Mesenchymal stem cell (in vitro differentiated cells and primary cell): ENCODE data around the gene CACNA1C.

Source experiments
- DNase-seq: peaks from one replicate; pipeline ENCODE4 v3.0.0-alpha.2; 2013
- H2AFZ ChIP-seq: one replicate; pipeline ENCODE4 v1.6.1; 2013; ENCODE audit warnings: low read depth, mild to moderate bottlenecking, control low read depth, inconsistent platforms, low read length, moderate library complexity
- H2AK5ac ChIP-seq: 2 replicates; pipeline ENCODE4 v1.6.1; 2013; ENCODE audit warnings: low read length, moderate library complexity, mild to moderate bottlenecking, inconsistent platforms; ENCODE audit not compliant: severe bottlenecking
- H2BK120ac ChIP-seq: one replicate; pipeline ENCODE4 v1.6.1; 2013; ENCODE audit warnings: low read depth, mild to moderate bottlenecking, inconsistent platforms, low read length, moderate library complexity
- H2BK12ac ChIP-seq, 2 experiments: one replicate each; pipeline ENCODE4 v1.6.1; 2013; ENCODE audit warnings: inconsistent platforms in 2 of 2, low read length in 2 of 2, mild to moderate bottlenecking in 2 of 2, moderate library complexity in 2 of 2, control low read depth in 1 of 2
- H2BK15ac ChIP-seq: one replicate; pipeline ENCODE4 v1.6.1; 2013; ENCODE audit warnings: mild to moderate bottlenecking, low read depth, inconsistent platforms; ENCODE audit not compliant: poor library complexity, severe bottlenecking
- H2BK5ac ChIP-seq: 2 replicates; pipeline ENCODE4 v1.6.1; 2013; ENCODE audit warnings: low read depth, mild to moderate bottlenecking, low read length, control low read depth, inconsistent platforms; ENCODE audit not compliant: poor library complexity, severe bottlenecking
- H3K14ac ChIP-seq, 2 experiments: one replicate each; pipeline ENCODE4 v1.6.1; 2013; ENCODE audit warnings: inconsistent platforms in 2 of 2, low read length in 2 of 2, control low read depth in 1 of 2, mild to moderate bottlenecking in 1 of 2, moderate library complexity in 1 of 2
- H3K18ac ChIP-seq, 2 experiments: one replicate each; pipeline ENCODE4 v1.6.1; 2013; ENCODE audit warnings: inconsistent platforms in 2 of 2, low read length in 2 of 2, control low read depth in 1 of 2, low read depth in 1 of 2, mild to moderate bottlenecking in 1 of 2
- H3K23ac ChIP-seq, 2 experiments: one replicate each; pipeline ENCODE4 v1.6.1; 2013; ENCODE audit warnings: inconsistent platforms in 2 of 2, low read length in 2 of 2, mild to moderate bottlenecking in 2 of 2, moderate library complexity in 2 of 2, control low read depth in 1 of 2
- H3K27ac ChIP-seq: 2 replicates; pipeline ENCODE4 v1.5.1; 2013; ENCODE audit warnings: mild to moderate bottlenecking, moderate library complexity, low read length, control low read depth, inconsistent platforms; ENCODE audit not compliant: poor library complexity, severe bottlenecking
- H3K27me3 ChIP-seq, 2 experiments: 2 replicates each; pipeline versions ENCODE4 v1.6.1 to v1.7.0; 2013; ENCODE audit warnings: low read length in 2 of 2, mild to moderate bottlenecking in 2 of 2, moderate library complexity in 2 of 2, control low read depth in 1 of 2, inconsistent platforms in 1 of 2; ENCODE audit not compliant: control insufficient read depth in 1 of 2, insufficient read depth in 1 of 2
- H3K36me3 ChIP-seq, 2 experiments: 2 replicates each; pipeline versions ENCODE4 v1.6.1 to v1.7.0; 2013; ENCODE audit warnings: low read length in 2 of 2, control low read depth in 1 of 2, inconsistent platforms in 1 of 2, low read depth in 1 of 2, mild to moderate bottlenecking in 1 of 2; ENCODE audit not compliant: insufficient read depth in 2 of 2, control insufficient read depth in 1 of 2
- H3K4ac ChIP-seq, 2 experiments: one replicate each; pipeline ENCODE4 v1.6.1; 2013; ENCODE audit warnings: inconsistent platforms in 2 of 2, low read length in 2 of 2, mild to moderate bottlenecking in 2 of 2, moderate library complexity in 2 of 2, control low read depth in 1 of 2, low read depth in 1 of 2
- H3K4me1 ChIP-seq: 2 replicates; pipeline ENCODE4 v1.6.1; 2013; ENCODE audit warnings: low read depth, low read length, control low read depth; ENCODE audit not compliant: control insufficient read depth, insufficient read depth
- H3K4me2 ChIP-seq: 2 replicates; pipeline ENCODE4 v1.6.1; 2013; ENCODE audit warnings: low read length, mild to moderate bottlenecking, inconsistent platforms; ENCODE audit not compliant: poor library complexity, severe bottlenecking
- H3K4me3 ChIP-seq, 2 experiments: 2 replicates each; pipeline versions ENCODE4 v1.5.1 to v1.7.0; 2013; ENCODE audit warnings: low read length in 2 of 2, mild to moderate bottlenecking in 2 of 2, control low read depth in 1 of 2, low read depth in 1 of 2; ENCODE audit not compliant: insufficient read depth in 1 of 2
- H3K79me1 ChIP-seq: replicated peaks from 2 replicates; pipeline ENCODE4 v1.6.1; 2013; ENCODE audit warnings: mild to moderate bottlenecking, control low read depth, low read length, inconsistent platforms; ENCODE audit not compliant: poor library complexity, severe bottlenecking
- H3K9ac ChIP-seq: 2 replicates; pipeline ENCODE4 v1.7.0; 2013; ENCODE audit warnings: mild to moderate bottlenecking, low read length, moderate library complexity
- H3K9me3 ChIP-seq: 2 replicates; pipeline ENCODE4 v1.7.0; 2013; ENCODE audit warnings: mild to moderate bottlenecking, low read length; ENCODE audit not compliant: control insufficient read depth
- H4K8ac ChIP-seq: one replicate; pipeline ENCODE4 v1.6.1; 2013; ENCODE audit warnings: inconsistent platforms, mild to moderate bottlenecking, low read length, moderate library complexity
- H4K91ac ChIP-seq: one replicate; pipeline ENCODE4 v1.6.1; 2013; ENCODE audit warnings: mild to moderate bottlenecking, low read length, inconsistent platforms
- WGBS: methylation state at CpG from one replicate; pipeline ENCODE4 v1.1.7; 2013; ENCODE audit warnings: mixed read lengths; 5-methylcytosine and 5-hydroxymethylcytosine counted together

CACNA1C gene

GRCh38 chr12:2068653-2069052 is 15.9 kb downstream of the CACNA1C start:
- Histone ChIP-seq H3K4me3 (no peak overlapping the region), H3K4me2 (no peak overlapping the region), H4K91ac (no peak overlapping the region), H3K14ac (no peak overlapping the region), H3K27ac (no peak overlapping the region), H4K8ac (no peak overlapping the region), H3K4ac (no peak overlapping the region), H2BK5ac (no peak overlapping the region), H3K23ac (no peak overlapping the region), H2AFZ (no peak overlapping the region), H3K79me1 (no peaks in the 10 kb centered on the region), H2BK120ac (no peak overlapping the region), H3K18ac (no peak overlapping the region), H2BK12ac (no peak overlapping the region), H3K9ac (no peak overlapping the region), H3K36me3 (peaks cover 0 to 7% of the 10 kb centered on the region in 2 experiments), H2BK15ac (no peak overlapping the region), H2AK5ac (no peak overlapping the region), H3K4me1 (no peaks in the 10 kb centered on the region), H3K27me3 (peaks cover 0 to 34% of the 10 kb centered on the region in 2 experiments), H3K9me3 (peaks cover 39% of the 10 kb centered on the region)
- 96% methylated on average over 6 of the region's 6 CpGs for WGBS
- no peak for DNase-seq

DNA sequence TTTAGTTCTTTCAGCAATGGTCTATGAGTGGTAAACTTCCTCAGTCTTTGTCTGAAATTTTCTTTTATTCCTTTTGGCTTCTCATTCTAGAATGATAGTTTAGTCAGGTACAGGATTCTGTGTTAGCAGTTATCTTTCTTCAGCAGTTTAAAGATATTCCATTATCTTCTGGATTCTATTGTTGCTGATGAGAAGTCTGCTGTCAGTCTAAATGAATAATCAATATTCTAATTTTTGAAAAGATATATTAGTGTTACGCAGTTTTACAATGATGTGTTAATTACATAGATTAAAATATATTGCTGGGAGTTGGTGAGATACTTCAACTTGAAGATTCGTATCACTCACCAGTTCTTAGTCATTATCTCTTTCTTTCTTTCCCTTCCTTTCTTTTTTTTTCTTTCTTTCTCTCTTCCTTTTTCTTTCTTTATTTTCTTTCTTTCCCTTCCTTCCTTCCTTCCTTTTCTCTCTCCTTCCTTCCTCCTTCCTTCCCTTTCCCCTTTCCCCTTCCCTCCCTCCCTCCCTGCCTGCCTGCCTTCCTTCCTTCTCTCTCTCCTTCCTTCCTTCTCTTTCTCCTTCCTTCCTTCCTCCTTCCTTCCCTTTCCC is 17.8 kb downstream of the CACNA1C start:
- no peak overlapping the region for H2AFZ ChIP-seq
- no peak overlapping the region for H3K4me2 ChIP-seq
- H3K23ac ChIP-seq, result no peak overlapping the region
- no peak overlapping the region for H3K4ac ChIP-seq
- peaks cover 0 to 6% of the 10 kb centered on the region in 2 experiments for H3K36me3 ChIP-seq
- no peak overlapping the region for H3K9ac ChIP-seq
- peak overlapping the region in 1 of 2 experiments; percentile 27 for H3K4me3 ChIP-seq
- H2BK12ac ChIP-seq, result no peak overlapping the region
- DNase-seq, result no peak
- H3K27ac ChIP-seq, result no peak overlapping the region
- H2BK120ac ChIP-seq, result no peak overlapping the region
- no peak overlapping the region for H3K14ac ChIP-seq
- H3K4me1 ChIP-seq, result no peaks in the 10 kb centered on the region
- peaks cover 39% of the 10 kb centered on the region for H3K9me3 ChIP-seq
- H4K91ac ChIP-seq, result no peak overlapping the region
- H3K79me1 ChIP-seq, result no peaks in the 10 kb centered on the region
- H2BK5ac ChIP-seq, result no peak overlapping the region
- no peak overlapping the region for H2BK15ac ChIP-seq
- no peak overlapping the region for H4K8ac ChIP-seq
- 95% methylated on average over 1 of the region's 2 CpGs for WGBS
- H2AK5ac ChIP-seq, result no peak overlapping the region
- H3K18ac ChIP-seq, result no peak overlapping the region
- H3K27me3 ChIP-seq, result peaks cover 0 to 20% of the 10 kb centered on the region in 2 experiments

DNA sequence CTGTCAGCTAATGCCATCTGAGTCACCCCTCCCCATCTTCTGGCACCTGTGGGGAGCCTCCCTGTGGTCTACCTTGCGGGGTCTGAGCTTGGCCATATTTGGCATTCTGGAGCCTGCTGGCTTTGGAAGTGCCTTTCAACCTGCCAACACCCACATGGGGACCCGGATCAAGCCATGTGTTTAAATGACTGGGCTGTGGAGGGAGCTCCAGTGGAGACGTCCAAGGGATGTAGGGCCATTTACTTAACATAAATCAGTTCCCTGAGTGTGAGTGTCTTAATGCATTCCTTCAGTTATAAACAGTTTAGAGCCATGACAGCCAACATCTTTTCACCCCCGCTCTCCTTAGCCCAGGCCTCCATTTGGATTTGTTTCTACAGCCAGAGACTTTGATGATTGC is 22.0 kb downstream of the CACNA1C start:
- Histone ChIP-seq H2BK5ac (no peak overlapping the region), H2BK15ac (no peak overlapping the region), H3K4me3 (no peak overlapping the region), H3K9ac (no peak overlapping the region), H3K4ac (no peak overlapping the region), H3K79me1 (no peaks in the 10 kb centered on the region), H3K4me1 (no peaks in the 10 kb centered on the region), H3K18ac (no peak overlapping the region), H2AFZ (no peak overlapping the region), H3K14ac (no peak overlapping the region), H3K23ac (no peak overlapping the region), H3K9me3 (peaks cover 27% of the 10 kb centered on the region), H2BK120ac (no peak overlapping the region), H2BK12ac (no peak overlapping the region), H2AK5ac (no peak overlapping the region), H3K36me3 (peaks cover 0 to 5% of the 10 kb centered on the region in 2 experiments), H3K4me2 (no peak overlapping the region), H3K27me3 (no peaks in the 10 kb centered on the region), H3K27ac (no peak overlapping the region), H4K8ac (no peak overlapping the region), H4K91ac (no peak overlapping the region)
- peak; percentile 30 for DNase-seq
- WGBS, result 28% methylated on average over 3 of the region's 4 CpGs

DNA sequence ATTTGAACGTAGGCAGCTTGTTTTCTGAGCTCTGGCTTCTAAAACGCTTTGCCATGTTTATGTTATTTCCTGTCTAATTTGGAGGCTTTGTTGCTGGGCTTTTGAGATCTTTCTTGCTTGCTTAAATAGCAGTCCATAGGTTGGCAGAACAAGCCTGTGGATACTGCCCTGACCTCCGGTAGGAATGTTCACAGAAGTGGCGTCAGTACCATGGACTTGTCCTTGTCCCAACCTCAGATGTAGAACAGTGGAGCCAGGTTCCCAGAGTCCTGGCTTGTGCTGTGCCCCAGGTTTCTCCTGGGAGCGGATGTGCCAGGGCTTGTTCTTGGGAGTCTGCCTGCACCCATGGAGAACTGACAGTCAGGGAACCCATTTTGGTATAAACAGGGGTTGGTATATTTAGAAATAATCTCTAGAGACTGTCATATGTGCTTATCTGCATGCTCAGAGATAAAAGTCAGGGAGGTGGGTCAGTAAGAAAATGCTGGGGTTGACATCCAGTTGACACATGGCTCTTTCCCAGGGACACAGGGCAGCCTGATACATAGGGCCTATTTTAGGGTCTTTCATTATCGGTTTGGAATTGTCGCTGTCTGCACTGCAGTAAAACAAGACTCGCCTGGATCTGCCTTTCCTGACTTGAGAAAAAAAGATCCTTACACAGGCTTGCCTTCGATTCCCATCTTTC is 22.9 kb downstream of the CACNA1C start:
- Histone ChIP-seq H3K4ac (no peak overlapping the region), H4K8ac (peak overlapping the region; percentile 19), H3K23ac (no peak overlapping the region), H3K27me3 (no peaks in the 10 kb centered on the region), H2BK15ac (no peak overlapping the region), H3K4me2 (no peak overlapping the region), H3K36me3 (peaks cover 0 to 5% of the 10 kb centered on the region in 2 experiments), H2BK120ac (no peak overlapping the region), H3K14ac (no peak overlapping the region), H3K9ac (no peak overlapping the region), H3K27ac (no peak overlapping the region), H3K18ac (peak overlapping the region in 1 of 2 experiments; percentile 64), H4K91ac (peak overlapping the region; percentile 20), H3K79me1 (no peaks in the 10 kb centered on the region), H2AK5ac (no peak overlapping the region), H3K4me3 (no peak overlapping the region), H2BK5ac (no peak overlapping the region), H3K9me3 (peaks cover 21% of the 10 kb centered on the region), H3K4me1 (no peaks in the 10 kb centered on the region), H2AFZ (no peak overlapping the region), H2BK12ac (no peak overlapping the region)
- WGBS, result 77% methylated on average over 9 of the region's 9 CpGs
- DNase-seq, result no peak
